K562 (cell line): Measurements from ENCODE around the gene MRPL4.
"Not testable (repeated sequence)": the region's sequence is repeated elsewhere in the genome, so short reads cannot be mapped to it uniquely, and the experiment has no call there.

Source experiments
- EP300 ChIP-seq: IDR thresholded peaks from 2 replicates; pipeline ENCODE4 v1.6.1; 2012; ENCODE audit warnings: low read length, improper control_type of control experiment
- RCOR1 ChIP-seq, 2 experiments: IDR thresholded peaks; 2 replicates each; pipeline ENCODE4 v1.6.1; 2012; ENCODE audit warnings: low read depth in 2 of 2, low read length in 2 of 2, borderline replicate concordance in 1 of 2, improper control_type of control experiment in 1 of 2
- SIN3A ChIP-seq, 2 experiments: fragments of 150-350 bp in 1 of 2; IDR thresholded peaks; 2 replicates each; pipeline ENCODE4 v1.6.1; 2011 to 2016; ENCODE audit warnings: borderline replicate concordance in 2 of 2, low read depth in 2 of 2, low read length in 2 of 2, mild to moderate bottlenecking in 2 of 2, moderate library complexity in 2 of 2; ENCODE audit not compliant: control insufficient read depth in 1 of 2
- SMAD2 ChIP-seq: fragments of 150-350 bp; IDR thresholded peaks from 2 replicates; pipeline ENCODE4 v1.6.1; 2014; ENCODE audit warnings: low read depth, mild to moderate bottlenecking, low read length
- TAF1 ChIP-seq: IDR thresholded peaks from 2 replicates; pipeline ENCODE4 v1.6.1; 2011; ENCODE audit warnings: mild to moderate bottlenecking, low read length, moderate library complexity; ENCODE audit not compliant: insufficient read depth, control insufficient read depth, severe bottlenecking; ENCODE audit errors: extremely low read depth
- TARDBP ChIP-seq: fragments of 450-650 bp; IDR thresholded peaks from 2 replicates; pipeline ENCODE4 v1.6.1; 2016
- XRCC5 ChIP-seq: fragments of 200-400 bp; formaldehyde crosslinking; IDR thresholded peaks from 2 replicates; pipeline ENCODE4 v1.6.1; 2017; ENCODE audit warnings: low read depth, mild to moderate bottlenecking, low read length
- ZNF282 ChIP-seq: sonication (generic); formaldehyde crosslinking; IDR thresholded peaks from 2 replicates; pipeline ENCODE4 v1.8.1; 2023; ENCODE audit warnings: missing genetic modification reagents
- TF ChIP-seq, protein P1 (sequence below): sonication (generic); formaldehyde crosslinking; IDR thresholded peaks from 2 replicates; pipeline ENCODE4 v1.8.0; 2022; ENCODE audit warnings: missing genetic modification reagents, mild to moderate bottlenecking, borderline replicate concordance
- TF ChIP-seq, protein P2 (sequence below): fragments of 450-650 bp; IDR thresholded peaks from 2 replicates; pipeline ENCODE4 v1.6.1; 2017; ENCODE audit warnings: antibody characterized with exemption
- TF ChIP-seq, protein P3 (sequence below), 3 experiments: IDR thresholded peaks in 2 of 3; conservative IDR thresholded peaks in 1 of 3; 2 replicates each; pipeline ENCODE4 v1.5.1; 2011 to 2012; ENCODE audit warnings: low read length in 3 of 3, mild to moderate bottlenecking in 3 of 3, control low read depth in 2 of 3, improper control_type of control experiment in 1 of 3, inconsistent platforms in 1 of 3, low read depth in 1 of 3, mixed read lengths in 1 of 3, moderate library complexity in 1 of 3; ENCODE audit not compliant: insufficient read depth in 2 of 3

DNA sequence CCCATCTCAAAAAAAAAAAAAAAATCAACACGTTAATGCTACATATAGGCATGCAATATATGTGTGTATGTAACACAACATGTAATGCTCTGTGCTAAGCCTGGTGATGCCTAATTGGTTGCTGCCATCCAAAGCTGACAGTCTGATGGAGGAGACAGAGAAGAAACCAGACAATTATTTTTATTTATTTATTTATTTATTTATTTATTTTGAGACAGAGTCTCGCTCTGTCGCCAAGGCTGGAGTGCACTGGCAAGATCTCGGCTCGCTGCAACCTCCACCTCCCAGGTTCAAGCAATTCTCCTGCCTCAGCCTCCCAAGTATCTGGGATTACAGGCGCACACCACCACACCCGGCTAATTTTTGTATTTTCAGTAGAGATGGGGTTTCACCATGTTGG is 16.6 kb upstream of the MRPL4 start:
- TF ChIP-seq SMAD2; ZNF282 (CRISPR knock-in tag); RCOR1 (IDR thresholded peaks at IDR 0.05; ENCODE audit: borderline replicate concordance in 1 of 2, low read depth in 2 of 2, low read length in 2 of 2); SIN3A (IDR thresholded peaks at IDR 0.05; ENCODE audit: borderline replicate concordance in 2 of 2, control insufficient read depth in 1 of 2, low read depth in 2 of 2, low read length in 2 of 2); TARDBP; EP300; TAF1; XRCC5: not testable (repeated sequence)
- TF ChIP-seq, protein P1, sequence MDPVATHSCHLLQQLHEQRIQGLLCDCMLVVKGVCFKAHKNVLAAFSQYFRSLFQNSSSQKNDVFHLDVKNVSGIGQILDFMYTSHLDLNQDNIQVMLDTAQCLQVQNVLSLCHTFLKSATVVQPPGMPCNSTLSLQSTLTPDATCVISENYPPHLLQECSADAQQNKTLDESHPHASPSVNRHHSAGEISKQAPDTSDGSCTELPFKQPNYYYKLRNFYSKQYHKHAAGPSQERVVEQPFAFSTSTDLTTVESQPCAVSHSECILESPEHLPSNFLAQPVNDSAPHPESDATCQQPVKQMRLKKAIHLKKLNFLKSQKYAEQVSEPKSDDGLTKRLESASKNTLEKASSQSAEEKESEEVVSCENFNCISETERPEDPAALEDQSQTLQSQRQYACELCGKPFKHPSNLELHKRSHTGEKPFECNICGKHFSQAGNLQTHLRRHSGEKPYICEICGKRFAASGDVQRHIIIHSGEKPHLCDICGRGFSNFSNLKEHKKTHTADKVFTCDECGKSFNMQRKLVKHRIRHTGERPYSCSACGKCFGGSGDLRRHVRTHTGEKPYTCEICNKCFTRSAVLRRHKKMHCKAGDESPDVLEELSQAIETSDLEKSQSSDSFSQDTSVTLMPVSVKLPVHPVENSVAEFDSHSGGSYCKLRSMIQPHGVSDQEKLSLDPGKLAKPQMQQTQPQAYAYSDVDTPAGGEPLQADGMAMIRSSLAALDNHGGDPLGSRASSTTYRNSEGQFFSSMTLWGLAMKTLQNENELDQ (CRISPR knock-in tag) = not testable (repeated sequence)
- TF ChIP-seq, protein P2, sequence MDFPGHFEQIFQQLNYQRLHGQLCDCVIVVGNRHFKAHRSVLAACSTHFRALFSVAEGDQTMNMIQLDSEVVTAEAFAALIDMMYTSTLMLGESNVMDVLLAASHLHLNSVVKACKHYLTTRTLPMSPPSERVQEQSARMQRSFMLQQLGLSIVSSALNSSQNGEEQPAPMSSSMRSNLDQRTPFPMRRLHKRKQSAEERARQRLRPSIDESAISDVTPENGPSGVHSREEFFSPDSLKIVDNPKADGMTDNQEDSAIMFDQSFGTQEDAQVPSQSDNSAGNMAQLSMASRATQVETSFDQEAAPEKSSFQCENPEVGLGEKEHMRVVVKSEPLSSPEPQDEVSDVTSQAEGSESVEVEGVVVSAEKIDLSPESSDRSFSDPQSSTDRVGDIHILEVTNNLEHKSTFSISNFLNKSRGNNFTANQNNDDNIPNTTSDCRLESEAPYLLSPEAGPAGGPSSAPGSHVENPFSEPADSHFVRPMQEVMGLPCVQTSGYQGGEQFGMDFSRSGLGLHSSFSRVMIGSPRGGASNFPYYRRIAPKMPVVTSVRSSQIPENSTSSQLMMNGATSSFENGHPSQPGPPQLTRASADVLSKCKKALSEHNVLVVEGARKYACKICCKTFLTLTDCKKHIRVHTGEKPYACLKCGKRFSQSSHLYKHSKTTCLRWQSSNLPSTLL = not testable (repeated sequence)
- TF ChIP-seq, protein P3, sequence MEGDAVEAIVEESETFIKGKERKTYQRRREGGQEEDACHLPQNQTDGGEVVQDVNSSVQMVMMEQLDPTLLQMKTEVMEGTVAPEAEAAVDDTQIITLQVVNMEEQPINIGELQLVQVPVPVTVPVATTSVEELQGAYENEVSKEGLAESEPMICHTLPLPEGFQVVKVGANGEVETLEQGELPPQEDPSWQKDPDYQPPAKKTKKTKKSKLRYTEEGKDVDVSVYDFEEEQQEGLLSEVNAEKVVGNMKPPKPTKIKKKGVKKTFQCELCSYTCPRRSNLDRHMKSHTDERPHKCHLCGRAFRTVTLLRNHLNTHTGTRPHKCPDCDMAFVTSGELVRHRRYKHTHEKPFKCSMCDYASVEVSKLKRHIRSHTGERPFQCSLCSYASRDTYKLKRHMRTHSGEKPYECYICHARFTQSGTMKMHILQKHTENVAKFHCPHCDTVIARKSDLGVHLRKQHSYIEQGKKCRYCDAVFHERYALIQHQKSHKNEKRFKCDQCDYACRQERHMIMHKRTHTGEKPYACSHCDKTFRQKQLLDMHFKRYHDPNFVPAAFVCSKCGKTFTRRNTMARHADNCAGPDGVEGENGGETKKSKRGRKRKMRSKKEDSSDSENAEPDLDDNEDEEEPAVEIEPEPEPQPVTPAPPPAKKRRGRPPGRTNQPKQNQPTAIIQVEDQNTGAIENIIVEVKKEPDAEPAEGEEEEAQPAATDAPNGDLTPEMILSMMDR (IDR thresholded peaks at IDR 0.05 in 2 of 3, conservative IDR thresholded peaks at IDR 0.05 in 1 of 3; ENCODE audit: insufficient read depth in 2 of 3, low read depth in 1 of 3, low read length in 3 of 3) = not testable (repeated sequence)
